Transverse colon (tissue), 4 donors: ENCODE measurements around the gene CIAO2A. TPM values are rescaled to one million over a fixed set of nuclear protein-coding genes. Genes with fewer than 3 reads are reported as not detected.

Source experiments
- DNase-seq: peaks from one replicate; pipeline ENCODE4 v3.0.0-alpha.2; 2019
- H3K27ac ChIP-seq, 4 donors: fragments of 200-600 bp; sonication (generic); 2 replicates each; pipeline ENCODE4 v1.5.1; 2016 to 2018; ENCODE audit warnings: inconsistent platforms in 4 of 4
- H3K27me3 ChIP-seq: fragments of 200-600 bp; sonication (generic); 2 replicates; pipeline ENCODE4 v1.5.1; 2017; ENCODE audit warnings: inconsistent platforms
- H3K36me3 ChIP-seq, 4 donors: fragments of 200-600 bp; sonication (generic); 2 replicates each; pipeline ENCODE4 v1.5.1; 2017 to 2019; ENCODE audit warnings: inconsistent platforms in 4 of 4
- H3K4me1 ChIP-seq, 4 donors: fragments of 200-600 bp; sonication (generic); 2 replicates each; pipeline ENCODE4 v1.5.1; 2017 to 2020; ENCODE audit warnings: inconsistent platforms in 4 of 4
- H3K4me3 ChIP-seq, 4 donors: fragments of 200-600 bp; sonication (generic); 1 replicate in 1 of 4; 2 replicates in 3 of 4; pipeline versions ENCODE4 v1.5.1 to v1.6.1; 2017 to 2019; ENCODE audit warnings: inconsistent platforms in 4 of 4
- H3K9me3 ChIP-seq, 2 donors: fragments of 200-600 bp; sonication (generic); 2 replicates each; pipeline ENCODE4 v1.5.1; 2017 to 2019; ENCODE audit warnings: inconsistent platforms in 2 of 2
- EP300 ChIP-seq: sonication (generic); formaldehyde crosslinking; IDR thresholded peaks from one replicate; pipeline ENCODE4 v1.6.1; 2017; ENCODE audit warnings: antibody characterized with exemption, low read depth
- POLR2A ChIP-seq: fragments of 450-650 bp; IDR thresholded peaks from one replicate; pipeline ENCODE4 v1.6.1; 2016; ENCODE audit warnings: antibody characterized with exemption, mild to moderate bottlenecking, moderate library complexity
- POLR2AphosphoS5 ChIP-seq, 3 donors: sonication (generic); formaldehyde crosslinking; IDR thresholded peaks; one replicate each; pipeline ENCODE4 v1.6.1; 2016; ENCODE audit warnings: antibody characterized with exemption in 3 of 3
- whole genome bisulfite sequencing, 2 donors: methylation state at CpG; one replicate each; pipeline ENCODE4 v1.1.5; 2018; ENCODE audit warnings: low coverage in 1 of 2; 5-methylcytosine and 5-hydroxymethylcytosine counted together
- in situ Hi-C, 4 donors: fragments of 200-750 bp; cut with MboI; loops; one replicate each; pipeline versions ENCODE4 v1.15.0 to v1.15.1; 2017; ENCODE audit warnings: low sequenced_read_pairs in 3 of 4, low pct_ligation_motif_present in 1 of 4, low pct_unique_long_range_greater_than_20kb in 1 of 4
- intact Hi-C: fragments of 100-400 bp; cut with DNase I; formaldehyde crosslinking; loops from one replicate; pipeline ENCODE4 v1.15.1; 2023; ENCODE audit warnings: low total_unique reads
- total RNA-seq, 4 donors: library from RNA; depleted of rRNA; stranded (reverse); fragments of >200 nt; gene quantifications; one replicate each; pipeline ENCODE4 v1.1.0, GENCODE V29; 2016
- TF ChIP-seq, protein P1 (sequence below), 5 experiments: fragments of 200-600 bp in 3 of 5; fragments of 450-650 bp in 2 of 5; sonication (generic) in 3 of 5; IDR thresholded peaks; 1 replicate in 2 of 5; 2 replicates in 3 of 5; pipeline ENCODE4 v1.5.1; 2016 to 2017; ENCODE audit warnings: antibody characterized with exemption in 5 of 5, inconsistent platforms in 3 of 5, mild to moderate bottlenecking in 2 of 5, moderate library complexity in 1 of 5

CIAO2A gene
- total RNA-seq, 4 donors from 2014 or later = 28.1 to 160 (median 104) TPM

DNA sequence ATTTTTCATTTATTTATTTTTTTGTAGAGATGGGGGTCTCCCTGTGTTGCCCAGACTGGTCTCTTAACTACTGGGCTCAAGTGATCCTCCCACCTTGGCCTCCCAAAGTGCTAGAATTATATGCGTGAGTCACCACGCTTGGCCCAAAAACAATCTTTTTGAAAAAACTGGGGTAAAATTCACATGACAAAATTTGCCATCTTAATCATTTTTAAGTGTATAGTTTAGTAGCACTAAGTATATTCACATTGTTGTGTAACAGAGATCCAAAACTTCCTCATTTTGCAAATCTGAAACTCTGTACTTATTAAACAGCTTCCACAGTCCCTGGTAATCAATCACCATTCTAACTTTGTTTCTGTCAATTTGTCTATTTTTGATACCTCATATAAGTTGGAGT, 7.3 kb upstream of the CIAO2A start:
- no peak for DNase-seq
- TF ChIP-seq, protein P1, sequence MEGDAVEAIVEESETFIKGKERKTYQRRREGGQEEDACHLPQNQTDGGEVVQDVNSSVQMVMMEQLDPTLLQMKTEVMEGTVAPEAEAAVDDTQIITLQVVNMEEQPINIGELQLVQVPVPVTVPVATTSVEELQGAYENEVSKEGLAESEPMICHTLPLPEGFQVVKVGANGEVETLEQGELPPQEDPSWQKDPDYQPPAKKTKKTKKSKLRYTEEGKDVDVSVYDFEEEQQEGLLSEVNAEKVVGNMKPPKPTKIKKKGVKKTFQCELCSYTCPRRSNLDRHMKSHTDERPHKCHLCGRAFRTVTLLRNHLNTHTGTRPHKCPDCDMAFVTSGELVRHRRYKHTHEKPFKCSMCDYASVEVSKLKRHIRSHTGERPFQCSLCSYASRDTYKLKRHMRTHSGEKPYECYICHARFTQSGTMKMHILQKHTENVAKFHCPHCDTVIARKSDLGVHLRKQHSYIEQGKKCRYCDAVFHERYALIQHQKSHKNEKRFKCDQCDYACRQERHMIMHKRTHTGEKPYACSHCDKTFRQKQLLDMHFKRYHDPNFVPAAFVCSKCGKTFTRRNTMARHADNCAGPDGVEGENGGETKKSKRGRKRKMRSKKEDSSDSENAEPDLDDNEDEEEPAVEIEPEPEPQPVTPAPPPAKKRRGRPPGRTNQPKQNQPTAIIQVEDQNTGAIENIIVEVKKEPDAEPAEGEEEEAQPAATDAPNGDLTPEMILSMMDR (IDR thresholded peaks at IDR 0.05) = no peak
- no peak for TF ChIP-seq POLR2AphosphoS5 (IDR thresholded peaks at IDR 0.05)
- no peak for TF ChIP-seq POLR2A
- Histone ChIP-seq H3K4me3 (no peak overlapping the region), H3K27me3 (no peaks in the 10 kb centered on the region), H3K9me3 (no peaks in the 10 kb centered on the region), H3K4me1 (peaks cover 9 to 67% (median 30%) of the 10 kb centered on the region in 4 donors), H3K27ac (peak overlapping the region in 2 of 4 donors; percentile 3 to 45), H3K36me3 (no peaks in the 10 kb centered on the region)
- intact Hi-C loops (no loop called here), in situ Hi-C loops (no loop called here)
- WGBS, 2 donors = 87% methylated on average over 2 of the region's 2 CpGs; no CpG with 5 or more reads in 1 of the 2 donors

DNA sequence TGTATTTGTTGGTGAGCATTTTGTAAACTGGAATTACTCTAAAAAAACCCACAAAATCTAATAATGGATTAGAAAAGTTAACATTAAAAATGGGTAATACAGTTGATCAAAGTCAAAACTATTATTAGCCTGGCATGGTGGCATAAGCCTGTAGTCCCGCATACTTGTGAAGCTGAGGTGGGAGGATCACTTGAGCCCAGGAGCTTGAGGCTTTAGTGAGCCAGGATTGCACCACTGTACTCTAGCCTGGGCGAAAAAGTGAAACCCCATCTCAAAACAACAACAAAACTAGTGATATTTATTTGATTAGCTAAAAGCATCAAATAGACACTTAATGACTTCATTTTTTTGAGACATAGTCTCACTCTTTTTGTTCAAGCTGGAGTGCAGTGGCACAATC, 5.7 kb upstream of the CIAO2A start:
- intact Hi-C loops = no loop called here
- H3K27ac ChIP-seq = no peak overlapping the region
- in situ Hi-C loops = no loop called here
- no peak for DNase-seq
- TF ChIP-seq EP300 (no peak), POLR2AphosphoS5 (IDR thresholded peaks at IDR 0.05) (no peak), POLR2A (no peak)
- TF ChIP-seq, protein P1 (IDR thresholded peaks at IDR 0.05) = no peak
- H3K4me3 ChIP-seq = no peak overlapping the region
- H3K27me3 ChIP-seq = no peaks in the 10 kb centered on the region
- no peaks in the 10 kb centered on the region for H3K9me3 ChIP-seq
- 69 to 90% methylated on average over 2 of the region's 2 CpGs for WGBS, 2 donors
- H3K4me1 ChIP-seq = peaks cover 18 to 67% (median 35%) of the 10 kb centered on the region in 4 donors
- H3K36me3 ChIP-seq = no peaks in the 10 kb centered on the region

GRCh38 chr15:64096668-64097384, 3.2 kb upstream of the CIAO2A start:
- Histone ChIP-seq H3K9me3 (no peaks in the 10 kb centered on the region), H3K4me1 (peaks cover 27 to 80% (median 44%) of the 10 kb centered on the region in 4 donors), H3K36me3 (no peaks in the 10 kb centered on the region), H3K4me3 (peak overlapping the region; percentile 65 to 94 (median 82)), H3K27ac (peak overlapping the region; percentile 86 to 92 (median 89)), H3K27me3 (no peaks in the 10 kb centered on the region)
- TF ChIP-seq EP300 = no peak
- TF ChIP-seq POLR2A = no peak
- TF ChIP-seq, protein P1 (IDR thresholded peaks at IDR 0.05) = peak in 2 of 5 experiments; percentile 8 to 28
- TF ChIP-seq POLR2AphosphoS5 (IDR thresholded peaks at IDR 0.05) = no peak
- 2 to 12% methylated on average over 3 to 16 of the region's 16 CpGs for WGBS, 2 donors
- intact Hi-C loops = no loop called here
- in situ Hi-C loops = no loop called here
- DNase-seq = no peak

- Histone ChIP-seq H3K4me3 (peak within 1 kb of the TSS; percentile 65 to 94 (median 82)), H3K36me3 (no peaks in the 10 kb centered on the region), H3K27ac (peak within 1 kb of the TSS; percentile 86 to 92 (median 89)), H3K9me3 (no peaks in the 10 kb centered on the region), H3K4me1 (peaks cover 27 to 77% (median 44%) of the 10 kb centered on the region in 4 donors), H3K27me3 (no peaks in the 10 kb centered on the region)
- WGBS, 2 donors = 0% methylated on average over 68 of the region's 70 CpGs; no CpG with 5 or more reads in 1 of the 2 donors
- DNase-seq = peak; percentile 94
- in situ Hi-C loops = no loop called here
- intact Hi-C loops = no loop called here
- TF ChIP-seq EP300 (no peak), POLR2A (peak; percentile 97), POLR2AphosphoS5 (IDR thresholded peaks at IDR 0.05) (peak; percentile 98 to 99 (median 99))
- TF ChIP-seq, protein P1 (IDR thresholded peaks at IDR 0.05) = peak in 4 of 5 experiments; percentile 4 to 71 (median 42)
Observed at GRCh38 chr15:64095795-64096667, 2.4 kb upstream of the CIAO2A start, which contains the start of gene SNX1. Gene SNX1 (plus strand): TSS chr15:64095982. CDS start chr15:64096014, 32 bp downstream.
